HG03571 (cell line): ENCODE measurements around the gene DGCR6L.
"Not testable (repeated sequence)": the region's sequence is repeated elsewhere in the genome, so short reads cannot be mapped to it uniquely, and the experiment has no call there.

Experiments
- ATAC-seq: cut with Tn5 transposase; IDR thresholded peaks from one replicate; pipeline ENCODE4 v1.9.1; 2021; ENCODE audit not compliant: unreplicated experiment

The DGCR6L gene

GRCh38 chr22:20310773-20311172 is 9.1 kb downstream of the DGCR6L start:
- not testable (repeated sequence) for ATAC-seq

- ATAC-seq: not testable (repeated sequence)
These were observed 9.7 kb downstream of the DGCR6L start for GRCh38 chr22:20310180-20310579.

GRCh38 chr22:20308806-20309650 is 10.8 kb downstream of the DGCR6L start:
- ATAC-seq: not testable (repeated sequence)

- not testable (repeated sequence) for ATAC-seq
These were observed 12.1 kb downstream of the DGCR6L start for GRCh38 chr22:20307448-20308447.

- ATAC-seq: not testable (repeated sequence)
These were observed 13.0 kb downstream of the DGCR6L start for GRCh38 chr22:20306646-20307447.

GRCh38 chr22:20305894-20306645 is 13.8 kb downstream of the DGCR6L start:
- ATAC-seq: no peak

- ATAC-seq: not testable (repeated sequence)
These were observed 14.5 kb downstream of the DGCR6L start for GRCh38 chr22:20305230-20305893.

- no peak for ATAC-seq
These were observed 15.2 kb downstream of the DGCR6L start for GRCh38 chr22:20304646-20305045.

- ATAC-seq: not testable (repeated sequence)
These were observed 16.7 kb downstream of the DGCR6L start for GRCh38 chr22:20303229-20303534.

- ATAC-seq: no peak
These were observed 17.2 kb downstream of the DGCR6L start for GRCh38 chr22:20302438-20303228.

- ATAC-seq: no peak
These were observed 20.1 kb downstream of the DGCR6L start for GRCh38 chr22:20299746-20300136.

GRCh38 chr22:20298803-20299745 is 20.8 kb downstream of the DGCR6L start:
- ATAC-seq: peak; percentile 63

GRCh38 chr22:20298110-20298802 is 21.6 kb downstream of the DGCR6L start:
- no peak for ATAC-seq

GRCh38 chr22:20297414-20298109 is 22.3 kb downstream of the DGCR6L start:
- ATAC-seq: no peak

- no peak for ATAC-seq
These were observed 23.3 kb downstream of the DGCR6L start for GRCh38 chr22:20296598-20296997.

- ATAC-seq: no peak
These were observed 24.4 kb downstream of the DGCR6L start for GRCh38 chr22:20295262-20296064.
